K562 (cell line): ENCODE data around the gene TMEM107. TPM values are rescaled to one million over a fixed set of nuclear protein-coding genes. Genes with fewer than 3 reads are reported as not detected.
A peak's percentile ranks its signal among the peaks of the same experiment; 100 is the strongest.

Source experiments
- C11orf30 ChIP-seq: fragments of 450-650 bp; IDR thresholded peaks from 2 replicates; pipeline ENCODE4 v1.6.1; 2016; ENCODE audit warnings: low read depth, mild to moderate bottlenecking
- CREBBP ChIP-seq: IDR thresholded peaks from one replicate; pipeline ENCODE4 v1.6.1; 2012; ENCODE audit warnings: low read depth, mild to moderate bottlenecking, control low read depth, inconsistent platforms, low read length
- GATAD2B ChIP-seq: fragments of 450-650 bp; IDR thresholded peaks from 2 replicates; pipeline ENCODE4 v1.6.1; 2017; ENCODE audit warnings: mild to moderate bottlenecking, borderline replicate concordance
- KLF13 ChIP-seq: fragments of 450-650 bp; IDR thresholded peaks from 2 replicates; pipeline ENCODE4 v1.6.1; 2016; ENCODE audit warnings: missing genetic modification characterization, low read depth, mild to moderate bottlenecking, missing compliant biosample characterization, moderate library complexity, borderline replicate concordance
- NFRKB ChIP-seq: fragments of 450-650 bp; IDR thresholded peaks from 2 replicates; pipeline ENCODE4 v1.6.1; 2016; ENCODE audit warnings: low read depth
- NUFIP1 ChIP-seq: fragments of 450-650 bp; IDR thresholded peaks from 2 replicates; pipeline ENCODE4 v1.6.1; 2018; ENCODE audit not compliant: partially characterized antibody
- POLR2B ChIP-seq: fragments of 450-650 bp; IDR thresholded peaks from 2 replicates; pipeline ENCODE4 v1.6.1; 2018; ENCODE audit warnings: low read depth; ENCODE audit not compliant: partially characterized antibody
- RHOXF2B ChIP-seq: fragments of 250-450 bp; sonication (Bioruptor Pico); conservative IDR thresholded peaks from 2 replicates; pipeline ENCODE4 v1.5.1; 2021
- SLC30A9 ChIP-seq: fragments of 250-450 bp; sonication (Bioruptor Pico); IDR thresholded peaks from 2 replicates; pipeline ENCODE4 v1.8.0; 2022; ENCODE audit warnings: mild to moderate bottlenecking, moderate library complexity
- TCF3 ChIP-seq: sonication (generic); formaldehyde crosslinking; IDR thresholded peaks from 2 replicates; pipeline ENCODE4 v1.4.0; 2020; ENCODE audit warnings: mild to moderate bottlenecking, missing genetic modification reagents
- ZBTB8A ChIP-seq: fragments of 450-650 bp; IDR thresholded peaks from 2 replicates; pipeline ENCODE4 v1.6.1; 2018; ENCODE audit warnings: mild to moderate bottlenecking, moderate library complexity; ENCODE audit not compliant: partially characterized antibody
- ZNF311 ChIP-seq: fragments of 250-450 bp; sonication (Bioruptor Pico); IDR thresholded peaks from 2 replicates; pipeline ENCODE4 v1.4.0; 2020; ENCODE audit warnings: mild to moderate bottlenecking, moderate library complexity
- ZNF444 ChIP-seq: fragments of 250-450 bp; sonication (Bioruptor Pico); IDR thresholded peaks from 2 replicates; pipeline ENCODE4 v1.4.0; 2020; ENCODE audit warnings: mild to moderate bottlenecking, moderate library complexity
- ZNF583 ChIP-seq: fragments of 250-450 bp; sonication (Bioruptor Pico); IDR thresholded peaks from 2 replicates; pipeline ENCODE4 v1.4.0; 2020
- ZNF717 ChIP-seq: fragments of 250-450 bp; sonication (Bioruptor Pico); IDR thresholded peaks from 2 replicates; pipeline ENCODE4 v1.5.0; 2021
- polyA plus RNA-seq, 8 experiments: library from polyadenylated mRNA; depleted of rRNA in 4 of 8; stranded (reverse) in 5 of 8; unstranded in 3 of 8; fragments of >200 nt; fragmentation: Nextera tagmentation in 2 of 8; fragmentation: Illumina TruSeq in 1 of 8; extraction: Ambion mirVana in 2 of 8; extraction: Trizol in 1 of 8; gene quantifications; 2 replicates each; pipeline versions ENCODE4 v1.2.1 to v1.2.3, GENCODE V29; 2011 to 2014; ENCODE audit warnings: inconsistent platforms in 1 of 8, missing spikeins in 1 of 8
- total RNA-seq, 7 experiments: library from RNA; depleted of rRNA in 6 of 7; stranded (reverse); fragments of >200 nt in 6 of 7; fragmentation: Illumina TruSeq in 2 of 7; extraction: Trizol in 2 of 7; gene quantifications; 2 replicates each; pipeline versions ENCODE4 v1.2.1 to v1.2.3, GENCODE V29; 2011 to 2021; ENCODE audit warnings: low replicate concordance in 1 of 7
- TF ChIP-seq, protein P1 (sequence below): sonication (generic); formaldehyde crosslinking; IDR thresholded peaks from 2 replicates; pipeline ENCODE4 v1.8.0; 2022; ENCODE audit warnings: mild to moderate bottlenecking, missing genetic modification reagents
- TF ChIP-seq, protein P2 (sequence below): sonication (generic); formaldehyde crosslinking; IDR thresholded peaks from 2 replicates; pipeline ENCODE4 v1.8.1; 2023; ENCODE audit warnings: mild to moderate bottlenecking, missing genetic modification reagents
- TF ChIP-seq, protein P3 (sequence below): fragments of 250-450 bp; sonication (Bioruptor Pico); IDR thresholded peaks from 2 replicates; pipeline ENCODE4 v1.5.0; 2020; ENCODE audit warnings: mild to moderate bottlenecking, borderline replicate concordance
- TF ChIP-seq, protein P4 (sequence below): fragments of 450-650 bp; IDR thresholded peaks from one replicate; pipeline ENCODE4 v1.6.1; 2018; ENCODE audit warnings: mild to moderate bottlenecking, moderate library complexity; ENCODE audit not compliant: partially characterized antibody

TMEM107 gene
- total and polyA plus RNA-seq, 9 of the 15 experiments (the other 6 are each of a cell fraction or from before 2014, with no cell fraction given) = 7.1 to 26.2 (median 16.9) TPM

DNA sequence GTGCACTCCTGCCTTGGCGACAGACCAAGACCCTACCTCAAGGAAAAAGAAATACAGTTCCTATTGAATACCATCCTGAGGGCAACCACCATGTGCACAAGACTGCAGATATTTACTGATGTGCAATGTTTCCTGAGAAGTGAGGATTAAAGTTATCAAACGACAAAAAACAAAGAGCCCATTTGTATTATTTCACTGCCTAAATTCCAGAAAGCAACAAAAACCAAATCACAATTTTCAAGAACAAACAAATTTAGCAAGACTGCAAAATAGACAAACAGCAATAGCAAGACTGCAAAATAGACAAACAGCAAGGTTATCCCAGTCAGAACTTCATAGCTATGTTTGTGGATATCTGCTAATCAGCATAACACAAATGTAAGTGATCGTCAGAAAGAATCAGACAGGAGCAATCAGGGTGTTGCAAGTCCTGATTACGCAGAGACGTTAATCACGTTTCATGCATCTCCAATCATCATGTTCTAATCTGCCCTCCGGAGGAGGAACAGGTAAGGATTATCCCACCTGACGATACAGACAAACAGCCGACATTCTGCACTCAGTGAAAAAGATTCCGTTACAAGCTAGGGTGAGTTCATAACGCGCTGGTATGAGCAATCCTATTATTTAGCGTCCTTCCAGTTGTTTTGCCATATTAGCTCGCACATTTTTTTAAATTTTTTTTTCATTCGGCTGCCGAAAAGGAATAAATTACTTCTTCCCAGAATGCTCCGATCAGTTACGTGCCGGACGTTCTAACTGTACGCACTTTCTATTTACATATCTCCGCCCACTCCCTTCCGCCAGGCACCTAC, 2.9 kb downstream of the TMEM107 start (continued):
- TF ChIP-seq, protein P1, sequence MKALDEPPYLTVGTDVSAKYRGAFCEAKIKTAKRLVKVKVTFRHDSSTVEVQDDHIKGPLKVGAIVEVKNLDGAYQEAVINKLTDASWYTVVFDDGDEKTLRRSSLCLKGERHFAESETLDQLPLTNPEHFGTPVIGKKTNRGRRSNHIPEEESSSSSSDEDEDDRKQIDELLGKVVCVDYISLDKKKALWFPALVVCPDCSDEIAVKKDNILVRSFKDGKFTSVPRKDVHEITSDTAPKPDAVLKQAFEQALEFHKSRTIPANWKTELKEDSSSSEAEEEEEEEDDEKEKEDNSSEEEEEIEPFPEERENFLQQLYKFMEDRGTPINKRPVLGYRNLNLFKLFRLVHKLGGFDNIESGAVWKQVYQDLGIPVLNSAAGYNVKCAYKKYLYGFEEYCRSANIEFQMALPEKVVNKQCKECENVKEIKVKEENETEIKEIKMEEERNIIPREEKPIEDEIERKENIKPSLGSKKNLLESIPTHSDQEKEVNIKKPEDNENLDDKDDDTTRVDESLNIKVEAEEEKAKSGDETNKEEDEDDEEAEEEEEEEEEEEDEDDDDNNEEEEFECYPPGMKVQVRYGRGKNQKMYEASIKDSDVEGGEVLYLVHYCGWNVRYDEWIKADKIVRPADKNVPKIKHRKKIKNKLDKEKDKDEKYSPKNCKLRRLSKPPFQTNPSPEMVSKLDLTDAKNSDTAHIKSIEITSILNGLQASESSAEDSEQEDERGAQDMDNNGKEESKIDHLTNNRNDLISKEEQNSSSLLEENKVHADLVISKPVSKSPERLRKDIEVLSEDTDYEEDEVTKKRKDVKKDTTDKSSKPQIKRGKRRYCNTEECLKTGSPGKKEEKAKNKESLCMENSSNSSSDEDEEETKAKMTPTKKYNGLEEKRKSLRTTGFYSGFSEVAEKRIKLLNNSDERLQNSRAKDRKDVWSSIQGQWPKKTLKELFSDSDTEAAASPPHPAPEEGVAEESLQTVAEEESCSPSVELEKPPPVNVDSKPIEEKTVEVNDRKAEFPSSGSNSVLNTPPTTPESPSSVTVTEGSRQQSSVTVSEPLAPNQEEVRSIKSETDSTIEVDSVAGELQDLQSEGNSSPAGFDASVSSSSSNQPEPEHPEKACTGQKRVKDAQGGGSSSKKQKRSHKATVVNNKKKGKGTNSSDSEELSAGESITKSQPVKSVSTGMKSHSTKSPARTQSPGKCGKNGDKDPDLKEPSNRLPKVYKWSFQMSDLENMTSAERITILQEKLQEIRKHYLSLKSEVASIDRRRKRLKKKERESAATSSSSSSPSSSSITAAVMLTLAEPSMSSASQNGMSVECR = no peak
- 0 out of 2 replicates have a peak, but pooled peaks have one; percentile 24 for TF ChIP-seq NFRKB
- TF ChIP-seq SLC30A9 = no peak
- peak; percentile 91 for TF ChIP-seq C11orf30
- TF ChIP-seq ZBTB8A = no peak
- TF ChIP-seq TCF3 (CRISPR knock-in tag) = peak; percentile 66
- peak; percentile 83; the same call in 1 of the 2 replicates for TF ChIP-seq ZNF444 (CRISPR knock-in tag)
- no peak for TF ChIP-seq ZNF583 (CRISPR knock-in tag)
- TF ChIP-seq, protein P2, sequence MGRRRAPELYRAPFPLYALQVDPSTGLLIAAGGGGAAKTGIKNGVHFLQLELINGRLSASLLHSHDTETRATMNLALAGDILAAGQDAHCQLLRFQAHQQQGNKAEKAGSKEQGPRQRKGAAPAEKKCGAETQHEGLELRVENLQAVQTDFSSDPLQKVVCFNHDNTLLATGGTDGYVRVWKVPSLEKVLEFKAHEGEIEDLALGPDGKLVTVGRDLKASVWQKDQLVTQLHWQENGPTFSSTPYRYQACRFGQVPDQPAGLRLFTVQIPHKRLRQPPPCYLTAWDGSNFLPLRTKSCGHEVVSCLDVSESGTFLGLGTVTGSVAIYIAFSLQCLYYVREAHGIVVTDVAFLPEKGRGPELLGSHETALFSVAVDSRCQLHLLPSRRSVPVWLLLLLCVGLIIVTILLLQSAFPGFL = no peak
- TF ChIP-seq, protein P3, sequence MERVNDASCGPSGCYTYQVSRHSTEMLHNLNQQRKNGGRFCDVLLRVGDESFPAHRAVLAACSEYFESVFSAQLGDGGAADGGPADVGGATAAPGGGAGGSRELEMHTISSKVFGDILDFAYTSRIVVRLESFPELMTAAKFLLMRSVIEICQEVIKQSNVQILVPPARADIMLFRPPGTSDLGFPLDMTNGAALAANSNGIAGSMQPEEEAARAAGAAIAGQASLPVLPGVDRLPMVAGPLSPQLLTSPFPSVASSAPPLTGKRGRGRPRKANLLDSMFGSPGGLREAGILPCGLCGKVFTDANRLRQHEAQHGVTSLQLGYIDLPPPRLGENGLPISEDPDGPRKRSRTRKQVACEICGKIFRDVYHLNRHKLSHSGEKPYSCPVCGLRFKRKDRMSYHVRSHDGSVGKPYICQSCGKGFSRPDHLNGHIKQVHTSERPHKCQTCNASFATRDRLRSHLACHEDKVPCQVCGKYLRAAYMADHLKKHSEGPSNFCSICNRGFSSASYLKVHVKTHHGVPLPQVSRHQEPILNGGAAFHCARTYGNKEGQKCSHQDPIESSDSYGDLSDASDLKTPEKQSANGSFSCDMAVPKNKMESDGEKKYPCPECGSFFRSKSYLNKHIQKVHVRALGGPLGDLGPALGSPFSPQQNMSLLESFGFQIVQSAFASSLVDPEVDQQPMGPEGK (CRISPR knock-in tag) = peak; percentile 93
- TF ChIP-seq KLF13 (tag) = peak; percentile 82
- no peak for TF ChIP-seq CREBBP
- TF ChIP-seq POLR2B = peak; percentile 100
- peak; percentile 100 for TF ChIP-seq NUFIP1
- 0 out of 2 replicates have a peak, but pooled peaks have one; percentile 38 for TF ChIP-seq ZNF311 (CRISPR knock-in tag)
- TF ChIP-seq, protein P4, sequence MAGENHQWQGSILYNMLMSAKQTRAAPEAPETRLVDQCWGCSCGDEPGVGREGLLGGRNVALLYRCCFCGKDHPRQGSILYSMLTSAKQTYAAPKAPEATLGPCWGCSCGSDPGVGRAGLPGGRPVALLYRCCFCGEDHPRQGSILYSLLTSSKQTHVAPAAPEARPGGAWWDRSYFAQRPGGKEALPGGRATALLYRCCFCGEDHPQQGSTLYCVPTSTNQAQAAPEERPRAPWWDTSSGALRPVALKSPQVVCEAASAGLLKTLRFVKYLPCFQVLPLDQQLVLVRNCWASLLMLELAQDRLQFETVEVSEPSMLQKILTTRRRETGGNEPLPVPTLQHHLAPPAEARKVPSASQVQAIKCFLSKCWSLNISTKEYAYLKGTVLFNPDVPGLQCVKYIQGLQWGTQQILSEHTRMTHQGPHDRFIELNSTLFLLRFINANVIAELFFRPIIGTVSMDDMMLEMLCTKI = no peak
- TF ChIP-seq ZNF717 (CRISPR knock-in tag) = peak; percentile 98
- TF ChIP-seq GATAD2B = peak; percentile 99
- TF ChIP-seq RHOXF2B = peak; percentile 93
